Measurements from ENCODE around the gene STX2.

GRCh38 chr12:130871286-130872178, 32.5 kb upstream of the STX2 start, which contains the start of gene RAN:
- TF ChIP-seq, protein P1, sequence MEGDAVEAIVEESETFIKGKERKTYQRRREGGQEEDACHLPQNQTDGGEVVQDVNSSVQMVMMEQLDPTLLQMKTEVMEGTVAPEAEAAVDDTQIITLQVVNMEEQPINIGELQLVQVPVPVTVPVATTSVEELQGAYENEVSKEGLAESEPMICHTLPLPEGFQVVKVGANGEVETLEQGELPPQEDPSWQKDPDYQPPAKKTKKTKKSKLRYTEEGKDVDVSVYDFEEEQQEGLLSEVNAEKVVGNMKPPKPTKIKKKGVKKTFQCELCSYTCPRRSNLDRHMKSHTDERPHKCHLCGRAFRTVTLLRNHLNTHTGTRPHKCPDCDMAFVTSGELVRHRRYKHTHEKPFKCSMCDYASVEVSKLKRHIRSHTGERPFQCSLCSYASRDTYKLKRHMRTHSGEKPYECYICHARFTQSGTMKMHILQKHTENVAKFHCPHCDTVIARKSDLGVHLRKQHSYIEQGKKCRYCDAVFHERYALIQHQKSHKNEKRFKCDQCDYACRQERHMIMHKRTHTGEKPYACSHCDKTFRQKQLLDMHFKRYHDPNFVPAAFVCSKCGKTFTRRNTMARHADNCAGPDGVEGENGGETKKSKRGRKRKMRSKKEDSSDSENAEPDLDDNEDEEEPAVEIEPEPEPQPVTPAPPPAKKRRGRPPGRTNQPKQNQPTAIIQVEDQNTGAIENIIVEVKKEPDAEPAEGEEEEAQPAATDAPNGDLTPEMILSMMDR (IDR thresholded peaks at IDR 0.05; ENCODE audit: poor library complexity), result no peak
- TF ChIP-seq EZH2phosphoT487 (IDR thresholded peaks at IDR 0.05; ENCODE audit: low read depth, severe bottlenecking, unreplicated experiment) (no peak), EZH2 (IDR thresholded peaks at IDR 0.05; ENCODE audit: borderline replicate concordance) (no peak)

All from hepatocyte (in vitro differentiated cells).